Panc1 (cell line): ENCODE results near the gene ARAF.

Experiments
- CTCF ChIP-seq: fragments of 450-650 bp; IDR thresholded peaks from 2 replicates; pipeline ENCODE4 v1.5.1; 2017; ENCODE audit warnings: mild to moderate bottlenecking
- POLR2AphosphoS5 ChIP-seq: IDR thresholded peaks from 2 replicates; pipeline ENCODE4 v1.6.1; 2012; ENCODE audit warnings: mild to moderate bottlenecking, low read depth, low read length, moderate library complexity
- TCF7L2 ChIP-seq: IDR thresholded peaks from 2 replicates; pipeline ENCODE4 v1.6.1; 2011; ENCODE audit warnings: mild to moderate bottlenecking, low read depth, low read length, inconsistent platforms

GRCh38 chrX:47613082-47613481 is 52.1 kb downstream of the ARAF start:
- TF ChIP-seq CTCF (no peak), POLR2AphosphoS5 (no peak), TCF7L2 (no peak)
